Esophagus squamous epithelium (tissue), 4 donors: ENCODE measurements around the gene RAB22A.

Experiments
- POLR2A ChIP-seq, 4 donors: fragments of 450-650 bp; IDR thresholded peaks; one replicate each; pipeline ENCODE4 v1.6.1; 2017; ENCODE audit warnings: antibody characterized with exemption in 4 of 4, mild to moderate bottlenecking in 4 of 4, moderate library complexity in 3 of 4
- TF ChIP-seq, protein P1 (sequence below), 6 experiments: fragments of 450-650 bp in 4 of 6; fragments of 200-600 bp in 2 of 6; sonication (generic) in 2 of 6; IDR thresholded peaks; one replicate each; pipeline ENCODE4 v1.5.1; 2016 to 2019; ENCODE audit warnings: antibody characterized with exemption in 6 of 6, mild to moderate bottlenecking in 4 of 6, moderate library complexity in 4 of 6

DNA sequence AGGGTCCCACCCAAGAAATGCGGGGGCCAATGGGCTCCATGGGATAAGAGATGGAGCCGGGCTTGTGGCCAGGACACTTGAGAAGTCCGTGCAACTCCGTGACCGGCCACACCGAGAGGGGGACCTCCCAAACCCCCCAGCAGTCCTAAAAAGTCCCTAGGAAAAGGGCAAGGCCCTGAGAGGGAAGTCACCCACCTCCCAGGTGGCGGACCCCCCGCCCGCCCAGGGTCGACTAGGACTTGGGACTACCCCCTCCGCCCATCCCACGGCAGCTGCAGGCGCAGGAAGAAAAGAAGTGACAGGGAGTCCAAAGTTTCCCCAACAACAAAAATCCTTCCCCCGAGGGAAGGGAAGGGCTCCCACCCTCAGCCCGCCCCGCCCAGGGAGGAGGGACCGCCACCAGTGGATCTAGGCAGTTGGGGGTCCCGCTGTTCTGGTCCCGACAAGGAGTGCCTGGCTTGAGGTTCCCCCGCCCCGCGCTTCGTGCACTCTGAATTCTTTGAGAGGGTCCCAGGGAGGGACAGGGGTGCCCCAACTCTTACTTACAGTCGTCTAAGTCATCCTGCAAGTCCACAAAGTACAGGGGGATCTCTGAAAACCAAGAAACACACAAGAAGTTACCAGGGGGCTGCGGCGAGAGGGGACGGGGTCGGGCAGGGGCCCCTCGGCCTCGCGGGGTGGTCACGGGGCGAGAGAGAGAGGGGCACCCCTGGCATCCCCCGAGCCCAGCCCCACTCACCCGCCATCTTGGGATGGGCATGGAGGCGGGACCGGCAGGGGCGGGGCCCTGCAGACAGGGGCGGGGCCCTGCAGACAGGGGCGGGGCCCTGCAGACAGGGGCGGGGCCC is 611 bp upstream of the RAB22A start:
- TF ChIP-seq, protein P1, sequence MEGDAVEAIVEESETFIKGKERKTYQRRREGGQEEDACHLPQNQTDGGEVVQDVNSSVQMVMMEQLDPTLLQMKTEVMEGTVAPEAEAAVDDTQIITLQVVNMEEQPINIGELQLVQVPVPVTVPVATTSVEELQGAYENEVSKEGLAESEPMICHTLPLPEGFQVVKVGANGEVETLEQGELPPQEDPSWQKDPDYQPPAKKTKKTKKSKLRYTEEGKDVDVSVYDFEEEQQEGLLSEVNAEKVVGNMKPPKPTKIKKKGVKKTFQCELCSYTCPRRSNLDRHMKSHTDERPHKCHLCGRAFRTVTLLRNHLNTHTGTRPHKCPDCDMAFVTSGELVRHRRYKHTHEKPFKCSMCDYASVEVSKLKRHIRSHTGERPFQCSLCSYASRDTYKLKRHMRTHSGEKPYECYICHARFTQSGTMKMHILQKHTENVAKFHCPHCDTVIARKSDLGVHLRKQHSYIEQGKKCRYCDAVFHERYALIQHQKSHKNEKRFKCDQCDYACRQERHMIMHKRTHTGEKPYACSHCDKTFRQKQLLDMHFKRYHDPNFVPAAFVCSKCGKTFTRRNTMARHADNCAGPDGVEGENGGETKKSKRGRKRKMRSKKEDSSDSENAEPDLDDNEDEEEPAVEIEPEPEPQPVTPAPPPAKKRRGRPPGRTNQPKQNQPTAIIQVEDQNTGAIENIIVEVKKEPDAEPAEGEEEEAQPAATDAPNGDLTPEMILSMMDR (IDR thresholded peaks at IDR 0.05), result no peak
- TF ChIP-seq POLR2A (IDR thresholded peaks at IDR 0.05), result no peak
